NCI-H82 treated with DMSO at 0.1 percent for 48 hours (cell line): ENCODE data around the gene CASP8.
"Not testable (repeated sequence)": the region's sequence is repeated elsewhere in the genome, so short reads cannot be mapped to it uniquely, and the experiment has no call there.

Experiments used
- DNase-seq: peaks from one replicate; lab custom pipeline; 2025; ENCODE audit not compliant: unreplicated experiment; lab: John Stamatoyannopoulos, UW

CASP8 gene

GRCh38 chr2:201260302-201260800 is at the start of gene CASP8:
CASP8 (plus strand) TSS chr2:201260536; CDS start chr2:201266487, 5,951 bp downstream.
- no peak for DNase-seq

- no peak for DNase-seq
These were observed 44.4 kb upstream of the CASP8 start for GRCh38 chr2:201215963-201216362.

- DNase-seq = no peak
These were observed 43.4 kb upstream of the CASP8 start for GRCh38 chr2:201216918-201217317.

GRCh38 chr2:201218780-201219179 is 41.6 kb upstream of the CASP8 start:
- DNase-seq = no peak

DNA sequence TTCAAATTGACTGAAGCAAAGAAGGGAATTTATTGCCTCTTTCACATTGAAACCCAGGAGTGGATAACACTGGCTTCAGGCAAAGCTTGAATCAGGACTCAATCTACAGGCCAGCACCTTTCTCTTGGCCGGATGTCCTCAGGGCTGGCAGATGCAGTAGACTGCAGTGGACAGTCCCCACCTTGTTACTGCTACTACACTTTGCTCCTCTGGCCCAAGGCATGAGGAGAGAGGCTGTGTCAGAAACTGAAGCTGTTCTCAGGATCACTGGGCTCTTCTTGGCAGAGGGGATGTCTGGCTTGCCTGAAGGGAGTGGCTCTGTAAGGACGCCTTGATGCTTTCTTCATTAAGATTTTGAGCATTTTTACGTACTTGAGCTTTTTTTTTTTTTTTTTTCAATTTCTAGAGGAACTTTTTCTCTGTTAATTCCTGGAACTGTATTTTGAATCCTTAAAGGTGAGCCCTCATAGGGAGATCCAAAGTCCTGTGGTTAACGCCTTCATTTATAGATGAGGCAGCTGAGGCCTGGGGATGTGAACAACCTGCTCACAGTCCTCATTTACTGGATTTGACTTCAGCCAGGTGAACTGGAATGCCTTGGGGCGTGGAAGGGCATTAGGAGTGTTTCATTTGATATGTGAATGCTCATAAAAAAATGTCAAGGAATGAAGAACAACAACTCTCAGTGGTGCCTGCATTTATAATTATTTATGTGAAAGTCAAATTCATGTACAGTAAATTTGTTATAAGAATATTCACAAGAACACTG is 40.8 kb upstream of the CASP8 start:
- DNase-seq = no peak

- DNase-seq = no peak
These were observed 40.2 kb upstream of the CASP8 start for GRCh38 chr2:201220102-201220570.

DNA sequence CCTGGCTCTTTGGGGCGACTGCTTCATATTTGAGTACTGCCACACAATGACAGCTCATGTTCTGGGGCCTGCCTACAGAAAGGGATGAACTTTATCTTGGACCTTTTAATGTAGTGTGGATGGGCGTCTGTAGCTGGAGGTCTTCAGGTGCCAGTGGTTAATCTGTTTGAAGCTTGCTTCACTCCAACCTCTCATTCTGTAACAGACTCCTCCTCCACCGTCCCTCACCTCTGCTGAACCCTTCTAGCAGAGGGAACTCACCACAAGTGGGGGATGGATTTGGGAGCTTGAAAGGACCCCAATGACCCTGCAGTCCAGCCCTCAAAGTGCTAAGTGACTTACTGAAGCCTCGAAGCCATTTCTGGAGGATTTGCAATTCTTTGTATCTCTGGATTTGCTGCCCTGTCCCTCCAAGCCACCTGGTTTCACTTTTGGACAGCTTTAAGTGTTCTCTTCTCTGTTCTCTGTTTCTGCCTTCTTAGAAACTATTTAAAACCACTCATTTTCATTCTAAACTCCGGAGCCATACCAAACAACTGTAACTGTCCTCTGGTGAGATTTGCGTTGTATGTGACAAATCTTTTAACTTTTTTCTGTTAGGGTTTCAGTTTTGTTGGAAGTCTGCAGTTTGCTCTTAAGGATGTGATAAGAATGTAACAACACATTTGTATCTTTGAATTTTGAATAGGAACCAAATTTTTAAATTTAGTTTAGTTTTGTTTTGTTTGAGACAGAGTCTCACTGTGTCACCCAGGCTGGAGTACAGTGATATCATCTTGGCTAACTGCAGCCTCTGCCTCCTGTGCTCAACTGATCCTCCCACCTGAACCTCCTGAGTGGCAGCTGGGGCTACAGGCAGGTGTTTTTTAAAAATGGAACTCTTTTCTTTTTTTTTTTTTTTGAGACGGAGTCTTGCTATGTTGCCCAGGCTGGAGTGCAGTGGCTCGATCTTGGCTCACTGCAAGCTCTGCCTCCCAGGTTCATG is 37.0 kb upstream of the CASP8 start:
- no peak for DNase-seq

DNA sequence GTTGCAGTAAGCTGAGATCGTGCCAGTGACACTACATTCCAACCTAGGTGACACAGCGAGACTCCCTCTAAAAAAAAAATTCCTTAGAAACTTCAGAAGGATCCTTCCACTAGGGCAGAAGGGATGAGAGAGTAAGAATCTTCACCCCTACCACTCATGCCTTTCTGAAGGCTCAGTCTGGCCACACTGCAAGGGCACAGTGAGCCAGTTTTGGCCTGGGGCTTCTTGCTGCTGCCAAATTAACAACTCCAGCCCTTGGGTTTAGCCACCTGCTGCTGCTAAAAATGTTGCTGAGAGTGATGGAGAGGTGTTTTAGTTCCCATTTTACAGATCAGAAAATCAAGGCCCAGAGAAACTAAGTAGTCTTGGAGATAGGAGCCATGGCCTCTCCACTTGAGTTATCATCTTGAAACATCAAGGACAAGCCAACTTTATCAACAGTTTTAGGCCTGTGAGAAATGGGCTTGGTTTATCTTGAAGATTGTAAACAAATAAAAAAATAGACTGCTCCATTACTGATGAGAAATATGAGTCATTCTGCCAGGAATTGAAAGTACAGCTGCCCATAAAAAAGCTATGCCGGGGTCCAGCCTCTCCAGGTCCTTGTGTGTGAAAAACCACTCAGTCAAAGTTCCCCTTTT is 31.9 kb upstream of the CASP8 start:
- DNase-seq = no peak

GRCh38 chr2:201228912-201229290 is 31.4 kb upstream of the CASP8 start:
- no peak for DNase-seq

DNA sequence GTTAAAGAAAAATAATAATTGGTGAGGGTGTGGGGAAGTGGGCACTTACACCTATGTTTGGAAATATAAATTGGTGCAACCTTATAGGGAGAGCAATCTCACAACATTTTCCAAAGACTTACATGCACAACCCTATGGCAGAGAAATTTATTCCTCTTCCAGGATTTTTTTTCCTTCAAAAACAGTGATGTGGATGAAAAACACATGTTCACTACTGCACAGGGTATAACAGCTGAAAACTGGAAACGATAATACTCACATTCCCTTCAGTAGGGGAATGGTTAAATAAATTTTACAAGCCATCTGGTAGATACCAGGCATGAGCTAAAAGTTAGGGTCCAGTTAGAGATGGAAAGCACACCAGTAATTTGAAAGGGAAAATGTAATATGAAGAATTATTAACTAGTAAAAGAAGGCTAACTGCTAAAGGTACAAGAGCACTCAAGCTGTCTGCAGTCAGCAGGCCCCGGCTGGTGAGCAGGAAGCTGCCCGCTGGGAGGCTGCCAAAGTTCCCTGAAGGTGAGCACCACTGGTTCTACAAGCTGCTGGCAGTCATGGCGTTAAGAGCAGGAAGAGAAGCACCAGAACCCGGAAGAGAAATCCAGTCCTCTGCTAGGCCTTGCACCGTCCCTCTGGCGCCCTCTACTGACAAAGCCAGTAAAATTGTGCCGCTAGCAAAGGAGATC is 28.4 kb upstream of the CASP8 start:
- peak; percentile 90 for DNase-seq

- DNase-seq = no peak
These were observed 27.9 kb upstream of the CASP8 start for GRCh38 chr2:201232467-201232815.

GRCh38 chr2:201233192-201233811 is 27.0 kb upstream of the CASP8 start:
- no peak for DNase-seq

- DNase-seq = no peak
These were observed 26.3 kb upstream of the CASP8 start for GRCh38 chr2:201233812-201234662.

DNA sequence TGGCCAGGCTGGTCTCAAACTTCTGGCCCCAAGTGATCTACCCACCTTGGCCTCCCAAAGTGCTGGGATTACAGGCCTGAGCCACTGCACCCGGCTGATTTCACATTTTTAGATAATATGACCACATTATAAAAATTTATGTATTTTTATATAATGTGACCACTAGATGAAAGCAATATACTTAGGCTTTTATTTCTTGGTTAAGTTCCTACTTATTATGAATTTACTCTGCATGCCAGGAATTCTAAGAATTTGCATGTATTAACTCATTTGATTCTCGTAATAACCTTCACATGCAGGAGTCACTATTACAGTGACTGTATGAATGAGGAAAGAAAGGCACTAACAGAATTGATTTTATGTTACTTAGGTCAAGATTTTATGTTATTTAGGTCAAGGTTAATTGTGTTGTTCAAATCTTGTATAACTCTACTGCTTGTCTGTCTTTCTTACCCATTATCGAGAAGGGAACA is 25.6 kb upstream of the CASP8 start:
- no peak for DNase-seq

DNA sequence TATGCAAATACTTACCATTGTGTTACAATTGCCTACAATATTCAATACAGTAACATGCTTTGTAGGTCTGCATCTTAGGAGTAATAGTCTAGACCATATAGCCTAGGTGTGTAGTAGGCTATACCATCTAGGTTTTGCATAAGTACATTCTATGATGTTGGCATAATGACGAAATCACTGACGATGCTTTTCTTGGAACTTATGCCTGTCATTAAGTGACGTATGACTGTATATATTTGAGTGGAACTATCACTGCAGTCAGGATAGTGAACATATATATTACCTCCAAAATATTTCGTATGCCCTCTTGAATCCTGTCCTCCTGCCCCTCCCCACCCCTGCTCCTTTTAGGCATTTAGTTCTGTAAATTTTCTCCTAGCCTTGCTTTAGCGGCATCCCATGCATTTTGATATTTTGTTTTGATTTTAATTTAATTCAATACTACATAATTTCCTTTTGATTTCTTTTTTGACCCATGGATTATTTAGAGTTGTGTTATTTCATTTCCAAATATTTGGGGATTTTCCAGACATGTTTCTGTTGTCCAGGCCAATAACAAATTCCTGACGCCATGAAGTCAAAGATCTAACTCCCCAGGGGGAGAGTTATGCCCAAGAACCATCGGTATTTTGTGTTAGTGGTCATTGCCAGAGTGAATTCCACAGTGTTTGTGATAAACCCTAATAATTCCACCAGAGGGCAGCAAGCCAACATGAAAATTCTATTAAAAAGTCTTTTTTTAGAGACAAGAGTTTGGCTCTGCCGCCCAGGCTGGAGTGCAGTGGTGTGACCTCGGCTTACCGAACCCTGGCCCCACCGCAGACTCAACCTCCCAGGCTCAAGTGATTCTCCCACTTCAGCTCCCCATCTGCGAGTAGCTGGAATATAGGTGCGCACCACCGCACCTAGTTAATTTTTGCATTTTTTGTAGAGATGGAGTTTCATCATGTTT is 24.2 kb upstream of the CASP8 start:
- peak; percentile 28 for DNase-seq

- DNase-seq = no peak
These were observed 22.7 kb upstream of the CASP8 start for GRCh38 chr2:201237486-201238123.

GRCh38 chr2:201239167-201239935 is 21.0 kb upstream of the CASP8 start:
- not testable (repeated sequence) for DNase-seq
